GM21381 (cell line): Measurements from ENCODE around the gene EVC.

Experiments used
- ATAC-seq: cut with Tn5 transposase; IDR thresholded peaks from one replicate; pipeline ENCODE4 v1.9.1; 2021; ENCODE audit warnings: mild to moderate bottlenecking, moderate library complexity; ENCODE audit not compliant: unreplicated experiment

Gene EVC

DNA sequence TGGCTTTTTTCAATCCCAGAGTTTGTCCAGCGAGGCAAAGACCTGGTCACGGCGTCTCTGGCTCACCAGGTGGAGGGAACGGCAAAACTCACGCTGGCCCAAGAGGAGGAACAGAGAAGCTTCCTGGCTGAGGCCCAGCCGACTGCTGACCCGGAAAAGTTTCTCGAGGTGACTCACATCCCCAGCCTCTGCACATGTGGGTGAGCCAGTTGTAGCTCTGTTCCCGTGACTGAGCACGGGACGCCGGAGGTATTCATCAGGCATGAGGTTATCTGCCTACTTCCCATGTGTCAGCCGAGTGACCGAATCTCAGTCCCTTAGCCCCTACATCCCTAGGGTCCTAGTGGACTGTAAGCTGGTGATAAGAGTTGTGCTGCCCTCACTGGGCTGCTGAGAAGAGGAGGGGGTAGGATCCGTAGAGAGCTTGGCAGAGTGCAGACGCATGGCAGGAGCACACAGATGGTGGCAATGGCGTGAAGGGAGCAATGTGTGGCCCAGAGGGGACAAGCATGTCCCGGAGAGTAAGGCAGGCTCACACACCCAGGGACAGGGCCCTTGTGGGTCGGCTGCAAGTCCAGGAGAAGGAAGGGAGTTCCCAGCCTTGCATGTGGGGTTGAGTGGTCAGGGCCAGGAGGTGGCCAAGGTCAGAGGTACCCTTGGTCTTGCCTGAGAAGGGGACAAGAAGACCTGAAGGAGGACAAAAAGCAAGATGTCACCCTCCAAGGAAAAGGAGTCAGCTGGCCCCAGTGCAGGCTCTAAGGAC, 42.9 kb downstream of the EVC start:
- ATAC-seq = no peak

DNA sequence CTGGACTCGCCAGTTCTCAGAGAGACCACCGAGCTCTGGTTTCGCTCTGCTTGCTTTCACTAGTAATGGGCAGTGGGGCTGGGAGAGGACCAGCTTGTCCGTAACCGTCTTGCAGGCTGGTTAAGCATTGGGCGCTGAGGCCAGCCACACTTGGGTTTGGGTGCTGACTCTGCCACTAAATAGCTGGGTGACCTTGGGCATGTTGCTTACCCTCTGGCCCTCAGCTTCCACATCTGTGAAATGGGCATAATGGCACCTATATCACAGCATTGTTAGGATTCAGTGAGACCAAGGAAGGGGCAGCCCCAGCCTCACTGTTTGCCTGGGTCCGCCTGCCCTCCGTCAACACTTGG, 43.5 kb downstream of the EVC start:
- no peak for ATAC-seq

DNA sequence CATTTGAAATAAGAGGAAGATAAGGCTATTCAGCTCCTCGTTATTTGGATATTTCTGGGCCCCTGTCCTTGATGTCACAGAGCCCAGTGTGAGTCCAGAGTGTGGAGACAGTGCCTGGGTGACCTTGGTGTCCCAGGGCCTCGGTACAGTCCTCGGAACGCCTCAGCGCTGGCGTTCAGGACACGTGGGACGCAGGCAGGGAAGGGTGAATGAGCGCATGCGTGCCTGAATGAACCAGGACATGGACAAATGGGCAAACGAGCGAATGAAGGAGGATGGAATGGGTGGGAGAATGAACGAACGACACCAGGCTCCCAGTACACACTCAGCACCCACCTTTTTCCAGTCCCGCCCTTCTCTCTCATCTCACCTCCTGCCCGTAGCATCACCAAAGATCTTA, 44.2 kb downstream of the EVC start:
- no peak for ATAC-seq

DNA sequence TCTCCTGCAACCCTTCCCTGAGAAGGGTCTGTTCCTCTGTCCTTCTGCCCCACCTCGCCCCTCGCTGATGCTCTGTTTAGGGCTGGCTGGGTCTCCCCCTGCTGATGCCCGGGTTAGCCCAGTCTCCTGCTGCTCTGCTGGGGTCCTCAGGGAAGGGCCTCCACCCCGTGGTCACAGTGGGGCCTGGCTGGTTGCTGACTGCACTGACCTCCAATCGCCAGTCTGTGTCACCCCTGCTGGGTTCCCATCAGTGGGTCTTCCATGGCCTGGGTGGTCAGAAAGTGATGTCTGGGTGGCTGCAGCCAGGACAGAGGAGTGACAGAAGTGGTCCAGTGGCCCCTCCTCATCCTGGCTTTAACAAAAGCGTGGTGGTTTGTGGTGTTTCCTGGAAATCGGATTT, 44.7 kb downstream of the EVC start:
- ATAC-seq = no peak

DNA sequence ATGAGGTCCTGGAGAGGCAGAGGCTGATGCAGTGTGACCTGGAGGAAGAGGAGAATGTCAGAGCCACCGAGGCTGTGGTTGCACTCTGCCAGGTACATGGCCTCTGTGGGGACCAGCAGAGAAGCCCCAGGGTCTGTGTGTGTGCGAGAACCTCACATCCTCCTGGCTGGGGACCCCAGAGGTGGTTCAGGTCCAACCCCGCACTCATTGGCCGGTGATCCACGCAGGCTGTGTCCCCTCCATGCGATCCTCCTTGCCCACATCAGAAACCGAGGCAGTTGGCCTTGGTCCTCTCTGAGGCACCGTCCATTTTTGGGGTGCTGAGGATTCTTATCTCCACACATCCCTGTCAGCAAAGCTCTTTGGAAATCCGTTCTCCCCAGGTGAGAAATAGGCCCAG, 45.3 kb downstream of the EVC start:
- no peak for ATAC-seq

DNA sequence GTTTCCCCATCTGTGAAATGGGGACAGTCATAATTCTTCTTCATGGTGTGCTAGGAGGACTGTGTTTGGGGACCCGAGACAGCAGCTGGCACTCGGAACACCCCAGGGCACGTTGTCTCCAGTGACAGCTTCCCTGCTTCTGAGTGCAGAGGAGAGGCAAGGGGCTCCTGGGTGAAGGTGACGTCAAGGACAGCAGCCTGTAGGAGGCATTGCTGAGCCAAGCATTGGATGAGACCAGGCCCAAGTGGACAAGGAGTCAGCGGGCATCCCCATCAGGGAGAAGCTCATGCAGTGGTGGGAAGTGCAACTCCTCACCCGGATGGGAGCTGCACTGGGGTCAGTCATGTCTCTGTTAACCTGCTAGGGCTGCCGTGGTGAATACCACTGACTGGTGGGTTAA, 46.1 kb downstream of the EVC start:
- ATAC-seq = no peak

DNA sequence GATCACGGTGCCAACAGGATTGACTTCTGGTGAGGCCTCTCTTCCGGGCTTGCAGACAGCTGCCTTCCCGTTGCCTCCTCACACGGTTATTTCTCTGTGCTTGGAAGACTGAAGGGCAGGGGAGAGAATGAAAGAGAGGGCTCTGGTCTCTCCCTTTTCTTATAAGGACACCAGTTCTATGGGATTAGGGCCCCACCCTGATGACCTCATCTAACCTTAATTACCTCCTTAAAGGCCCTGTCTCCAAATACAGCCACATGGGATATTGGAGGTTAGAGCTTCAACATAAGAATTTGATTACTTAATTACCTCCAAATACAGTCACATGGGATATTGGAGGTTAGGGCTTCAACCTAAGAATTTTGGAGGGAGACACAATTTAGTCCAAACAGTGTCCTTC, 46.5 kb downstream of the EVC start:
- ATAC-seq = no peak

DNA sequence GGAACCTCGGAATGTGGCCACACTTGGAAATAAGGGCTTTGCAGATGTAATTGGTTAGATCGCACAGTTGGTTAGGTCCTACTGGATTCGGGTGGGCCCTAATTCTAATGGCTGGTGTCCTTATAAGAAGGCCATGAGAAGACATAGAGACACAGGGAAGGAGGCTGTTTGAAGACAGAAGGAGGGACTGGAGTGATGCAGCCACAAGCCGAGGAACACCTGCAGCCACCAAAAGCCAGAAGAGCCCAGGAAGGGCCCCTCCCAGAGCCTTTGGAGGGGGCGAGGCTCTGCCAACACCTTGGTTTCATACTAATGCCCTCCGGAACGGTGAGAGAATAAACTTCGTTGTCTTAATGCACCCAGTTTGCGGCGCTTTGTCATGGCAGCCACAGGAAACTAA, 47.0 kb downstream of the EVC start:
- ATAC-seq = no peak

DNA sequence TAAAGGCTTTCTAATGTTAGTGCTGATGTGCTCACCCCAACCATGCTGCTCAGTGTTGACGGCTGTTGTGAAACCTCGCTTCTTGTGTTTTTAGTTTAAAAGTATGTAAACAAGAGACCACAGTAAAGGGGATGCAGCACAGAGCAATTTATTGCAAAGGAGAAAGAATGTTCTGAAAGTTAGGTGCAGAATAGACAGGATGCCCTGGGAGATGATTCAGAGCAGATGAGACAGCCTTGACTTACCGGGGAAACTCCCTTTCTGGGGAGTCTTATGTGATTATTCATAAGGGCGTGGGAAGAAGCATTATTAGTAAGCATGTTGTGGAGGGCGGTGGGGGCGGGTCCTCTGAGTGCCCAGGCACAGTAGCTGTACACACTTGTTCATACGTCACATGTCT, 47.7 kb downstream of the EVC start:
- no peak for ATAC-seq

DNA sequence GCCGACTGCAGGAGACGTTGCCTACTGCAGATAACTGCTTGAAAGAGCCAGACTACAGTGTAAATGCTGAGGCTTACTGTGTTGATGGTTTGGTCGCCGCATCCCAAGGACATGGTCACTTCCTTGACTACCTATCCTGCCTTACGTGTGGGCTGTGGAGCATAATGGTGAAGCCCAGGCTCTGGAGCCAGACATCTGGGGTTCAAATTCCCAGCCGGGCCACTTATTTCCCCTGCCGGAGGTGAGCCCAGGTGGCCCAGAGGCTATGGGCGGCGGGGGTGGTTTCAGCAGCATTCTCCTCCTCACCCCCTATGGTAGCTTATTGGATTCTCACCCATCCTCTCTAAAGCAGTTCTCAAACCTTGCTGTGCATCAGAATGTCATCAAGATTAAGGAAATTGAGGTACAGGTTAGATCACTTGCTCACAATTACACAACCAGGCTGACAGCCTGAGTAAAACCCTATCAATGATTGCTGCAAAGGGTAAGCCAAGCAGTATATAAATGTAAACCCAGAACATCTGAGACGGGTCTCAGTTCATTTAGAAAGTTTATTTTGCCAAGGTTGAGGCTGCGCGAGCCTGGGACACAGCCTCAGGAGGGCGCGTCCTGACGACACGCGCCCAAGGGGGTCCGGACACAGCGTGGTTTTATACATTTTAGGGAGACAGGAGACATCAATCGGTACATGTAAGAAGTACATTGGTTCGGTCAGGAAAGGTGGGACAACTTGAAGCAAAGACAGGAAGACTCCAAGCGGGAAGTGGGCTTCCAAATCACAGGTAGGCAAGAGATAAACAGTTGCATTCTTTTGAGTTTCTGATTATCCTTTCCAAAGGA, 48.5 kb downstream of the EVC start:
- ATAC-seq = no peak

DNA sequence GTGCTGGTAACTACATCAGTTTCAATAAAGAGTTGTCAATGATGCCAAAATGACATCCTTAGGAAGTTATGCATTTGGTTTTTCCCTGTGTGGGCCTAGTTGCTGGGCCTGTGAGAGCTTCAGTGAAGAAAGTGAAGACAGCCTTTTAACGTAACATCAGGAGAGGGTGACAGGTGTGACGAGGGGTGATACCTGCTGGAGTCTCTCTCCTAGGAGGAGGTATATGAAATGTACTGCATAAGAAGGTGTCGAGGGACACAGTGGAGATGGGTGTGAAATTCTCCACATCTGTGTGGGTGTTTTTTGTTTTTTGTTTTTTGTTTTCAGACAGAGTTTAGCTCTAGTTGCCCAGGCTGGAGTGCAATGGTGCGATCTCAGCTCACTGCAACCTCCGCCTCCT, 49.2 kb downstream of the EVC start:
- ATAC-seq = no peak

DNA sequence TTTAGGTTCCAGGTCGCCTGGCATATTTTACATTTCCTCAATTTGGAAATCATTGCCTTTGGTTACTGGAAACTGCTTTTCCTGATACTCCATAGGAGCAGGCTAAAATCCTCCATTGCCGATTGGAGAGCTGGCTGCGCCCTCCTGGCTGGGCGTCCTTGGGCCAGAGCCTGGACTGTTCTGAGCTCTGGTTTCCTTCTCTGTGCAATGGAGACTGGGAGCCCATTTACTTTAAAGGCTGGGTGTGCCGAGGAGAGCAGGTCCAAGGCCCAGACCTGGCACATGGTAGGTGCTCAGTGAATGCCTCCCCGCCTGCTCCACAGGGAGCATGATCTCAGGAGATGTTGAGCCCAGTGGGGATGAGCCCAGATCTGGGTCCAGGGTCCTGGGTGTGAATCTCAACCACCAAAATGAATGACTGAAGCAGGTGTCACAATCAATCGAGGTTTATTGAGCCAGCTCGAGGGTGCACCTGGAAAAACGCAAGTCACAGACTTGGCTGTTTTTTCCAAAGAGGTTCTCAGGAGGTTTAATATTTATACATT, 50.0 kb downstream of the EVC start:
- ATAC-seq = no peak

DNA sequence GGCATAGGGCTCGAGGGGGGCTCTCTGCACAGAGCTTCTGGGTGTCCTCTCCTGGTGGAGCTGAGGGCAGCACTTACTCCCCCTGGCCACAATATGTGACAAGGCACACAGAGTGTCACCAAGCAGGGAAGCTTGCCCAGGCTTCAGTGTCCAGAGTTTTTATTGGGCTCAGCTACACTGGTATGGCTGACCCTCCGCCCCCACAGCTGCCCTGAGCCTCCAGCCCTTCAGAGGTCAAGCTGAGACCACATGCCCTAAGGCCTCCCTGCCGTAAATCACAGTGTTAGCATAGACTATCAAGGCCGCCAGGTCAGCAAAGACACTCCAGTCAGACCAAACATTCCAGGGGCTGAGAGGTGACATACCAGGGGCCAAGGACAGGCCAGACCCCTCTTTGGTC, 59.0 kb downstream of the EVC start:
- ATAC-seq = no peak

DNA sequence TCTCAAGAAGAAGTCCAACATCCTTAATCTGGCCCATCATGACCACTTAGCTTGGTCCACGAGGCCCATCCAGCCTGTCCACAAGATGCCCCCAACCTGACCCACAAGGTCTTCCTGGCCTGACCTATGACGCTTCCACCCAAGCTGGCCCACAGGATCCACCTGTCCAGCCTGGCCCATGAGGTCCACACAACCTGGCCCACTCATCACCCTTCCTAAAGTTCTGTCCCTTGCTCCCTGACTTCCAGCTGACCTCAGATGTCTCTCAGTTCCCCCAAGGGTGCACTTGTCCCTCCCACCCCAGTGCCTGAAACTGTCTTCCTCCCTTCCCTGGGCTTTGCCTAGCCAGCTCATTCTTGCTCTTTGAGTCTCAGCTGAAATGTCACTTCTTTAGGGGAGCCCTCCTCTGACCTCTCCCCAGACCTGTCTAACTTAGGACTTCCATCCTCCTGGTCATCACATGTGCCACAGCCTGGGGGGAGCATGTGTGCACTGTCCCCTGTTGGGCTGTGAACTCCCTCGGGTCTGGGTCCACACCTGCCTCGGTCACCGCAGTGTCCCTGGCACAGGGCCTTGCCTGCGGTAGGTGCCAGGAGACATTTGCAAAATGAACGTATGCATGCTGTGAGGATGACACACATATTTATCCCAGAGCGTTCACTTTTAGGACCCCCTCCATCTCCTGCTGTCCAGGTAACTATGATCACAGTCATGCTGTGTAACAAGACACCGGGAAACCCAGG, 61.7 kb downstream of the EVC start:
- no peak for ATAC-seq

DNA sequence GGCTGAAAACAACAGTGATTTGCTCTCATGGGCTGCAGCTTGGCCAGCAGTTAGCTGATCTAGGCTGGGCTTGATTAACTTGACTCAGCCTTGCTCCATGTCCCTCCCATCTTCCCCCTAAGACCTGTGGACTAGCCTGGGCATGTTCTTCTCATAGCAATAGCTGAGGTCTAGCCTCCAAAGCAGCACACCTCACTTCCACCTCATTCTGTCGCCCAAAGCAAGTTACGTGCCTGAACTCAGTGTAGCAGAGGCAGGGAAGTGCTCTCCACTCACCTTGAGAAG, 62.2 kb downstream of the EVC start:
- no peak for ATAC-seq

DNA sequence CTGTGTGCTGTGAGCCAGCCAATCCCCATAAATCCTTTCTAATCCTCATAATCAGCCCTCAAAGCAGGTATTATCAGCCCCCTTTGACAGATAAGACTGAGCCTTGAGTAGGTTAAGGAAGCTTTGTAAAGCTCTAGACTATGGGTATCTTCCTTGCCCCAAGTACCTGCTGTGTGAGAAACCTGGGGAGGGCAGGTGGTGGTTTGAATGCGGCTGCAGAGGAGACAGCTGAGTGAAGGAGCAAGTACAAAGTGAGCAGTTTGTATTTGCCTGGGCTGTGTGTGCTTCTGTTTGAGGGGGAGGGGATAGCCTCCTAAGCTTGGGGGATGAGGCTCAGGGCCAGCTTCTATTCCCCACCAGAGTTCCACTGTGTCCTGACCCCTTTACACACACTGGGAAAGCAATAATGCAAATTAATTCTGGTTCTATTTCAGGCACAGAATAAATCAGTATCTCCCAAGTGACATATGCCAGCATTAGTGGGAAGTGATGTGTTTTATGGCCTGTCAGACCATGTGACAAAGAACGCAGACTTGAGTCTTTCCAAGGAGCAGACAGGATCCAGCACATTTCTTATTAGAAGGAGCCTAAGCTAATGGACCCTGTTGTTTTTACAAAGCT, 63.5 kb downstream of the EVC start:
- ATAC-seq = no peak

DNA sequence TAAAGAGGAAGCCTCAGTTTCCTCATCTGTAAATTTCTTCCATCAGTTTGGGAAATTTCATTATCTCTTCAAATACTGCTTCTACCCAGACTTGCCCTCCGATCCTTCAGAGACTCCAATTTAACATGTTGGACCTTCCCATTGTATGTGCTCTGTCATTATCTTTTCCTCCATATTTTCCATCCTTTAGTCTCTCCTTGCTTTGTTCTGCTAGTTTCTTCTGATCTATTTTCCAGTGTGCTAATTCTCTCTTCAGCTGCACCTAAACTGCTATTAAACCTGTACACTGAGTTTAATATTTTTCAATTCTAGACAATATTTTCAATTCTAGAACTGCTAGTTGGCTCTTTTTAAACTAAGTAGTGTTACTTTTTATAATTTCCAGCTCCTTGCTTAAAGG, 65.5 kb downstream of the EVC start:
- no peak for ATAC-seq

DNA sequence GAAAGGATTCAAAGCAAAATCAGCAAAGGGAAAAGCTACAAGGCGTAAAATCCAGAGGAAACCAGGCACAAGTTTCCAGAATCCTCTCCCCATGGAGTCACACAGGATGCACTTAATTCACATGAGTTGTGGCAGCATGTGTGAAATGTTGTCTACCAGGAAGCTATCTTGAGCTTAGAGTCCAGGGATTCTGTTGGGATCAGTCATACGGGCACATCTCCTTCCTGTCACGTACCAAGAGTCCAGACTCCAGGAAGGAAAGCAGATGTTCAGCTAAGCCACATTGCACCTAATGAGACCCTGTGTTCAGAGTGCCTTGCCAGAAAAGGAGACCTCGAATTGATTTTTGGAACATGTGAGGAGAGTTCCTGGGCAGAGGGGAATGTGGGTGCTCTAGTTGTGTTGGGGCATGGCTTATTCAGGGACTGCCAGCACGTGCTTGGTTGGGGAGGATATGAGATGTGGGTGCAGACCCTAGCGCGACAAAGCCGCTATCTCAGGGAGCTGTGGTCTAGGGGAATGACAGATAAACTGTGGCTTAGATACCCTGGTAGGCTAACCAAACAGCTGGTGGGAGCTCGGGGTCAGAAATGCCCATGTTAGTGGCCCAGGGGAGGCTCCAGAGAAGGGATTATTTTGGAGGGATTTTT, 70.0 kb downstream of the EVC start:
- ATAC-seq = no peak

DNA sequence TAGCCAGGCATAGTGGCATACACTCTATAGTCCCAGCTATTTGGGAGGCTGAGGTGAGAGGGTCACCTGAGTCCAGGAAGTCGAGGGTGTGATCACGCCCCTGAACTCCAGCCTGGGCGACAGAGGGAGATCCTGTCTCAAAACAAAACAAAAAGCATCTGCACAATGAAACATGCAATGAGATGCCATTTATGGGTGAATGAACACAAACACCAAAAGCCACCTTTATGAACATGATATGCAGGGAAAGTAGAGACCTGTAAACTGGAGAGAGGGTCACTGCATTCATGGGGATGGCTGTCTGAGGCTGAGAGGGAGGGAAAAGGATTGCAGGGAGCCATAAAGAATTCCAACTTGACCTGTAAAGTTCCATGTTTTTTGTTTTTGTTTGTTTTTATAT, 70.7 kb downstream of the EVC start:
- no peak for ATAC-seq

DNA sequence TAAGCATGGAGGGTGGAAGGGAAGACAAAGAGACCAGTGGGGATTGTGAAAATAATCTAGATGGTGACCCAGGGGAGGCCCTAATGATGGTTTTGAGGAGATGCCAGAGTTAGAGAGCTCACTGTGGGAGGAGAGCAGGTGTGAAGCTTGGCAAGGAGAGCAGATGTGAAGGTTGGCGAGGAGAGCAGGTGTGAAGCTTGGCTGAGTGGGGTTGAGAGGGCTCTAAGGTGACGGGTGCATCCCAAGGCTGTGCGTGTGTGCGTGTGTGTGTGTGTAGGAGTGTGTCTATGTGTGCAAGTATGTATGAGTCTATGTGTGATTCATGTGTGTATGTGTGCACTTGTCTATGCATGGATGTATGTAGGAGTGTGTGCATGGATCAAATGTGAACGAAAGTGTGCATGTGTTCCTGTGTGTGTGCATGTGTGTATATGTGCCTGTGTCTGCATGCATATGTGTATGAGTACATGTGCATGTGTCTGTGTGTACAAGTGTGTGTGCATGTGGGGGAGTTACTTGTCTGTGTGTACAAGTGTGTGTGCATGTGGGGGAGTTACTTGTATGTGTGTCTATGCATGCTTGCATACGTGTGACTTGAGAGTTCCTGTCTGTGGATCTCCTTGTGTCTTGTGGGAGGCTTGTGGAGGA, 72.0 kb downstream of the EVC start:
- ATAC-seq = no peak
